ENCODE data around the gene OGG1. TPM values are rescaled to one million over a fixed set of nuclear protein-coding genes. Genes with fewer than 3 reads are reported as not detected.
A peak's percentile ranks its signal among the peaks of the same experiment; 100 is the strongest.

Gene OGG1
- total and polyA plus RNA-seq, 9 of the 15 experiments (the other 6 are each of a cell fraction or from before 2014, with no cell fraction given) = 6.6 to 33.0 (median 24.4) TPM

GRCh38 chr3:9792405-9793160 lies 42.8 kb downstream of the OGG1 start, which contains the start of the genes ARPC4 and TADA3 (continued):
- TF ChIP-seq AFF4 (CRISPR knock-in tag; IDR thresholded peaks at IDR 0.05) = no peak; the same call in 1 of the 2 replicates
- no peak for TF ChIP-seq FOS (IDR thresholded peaks at IDR 0.05; ENCODE audit: extremely low read depth, insufficient read length)
- peak; percentile 89 for TF ChIP-seq SPI1 (IDR thresholded peaks at IDR 0.05; ENCODE audit: borderline replicate concordance, low read depth, low read length)
- no peak for TF ChIP-seq MCM5 (IDR thresholded peaks at IDR 0.05; ENCODE audit: low read depth)
- TF ChIP-seq RBM17 (IDR thresholded peaks at IDR 0.05; ENCODE audit: borderline replicate concordance, low read depth, low read length) = no peak
- no peak for TF ChIP-seq ZNF551 (CRISPR knock-in tag; IDR thresholded peaks at IDR 0.05)
- TF ChIP-seq TCF3 (CRISPR knock-in tag; IDR thresholded peaks at IDR 0.05) = no peak
- TF ChIP-seq SMAD3 (CRISPR knock-in tag; conservative IDR thresholded peaks at IDR 0.05) = peak; percentile 73
- no peak for TF ChIP-seq TRIM24 (IDR thresholded peaks at IDR 0.05)
- TF ChIP-seq RBM34 (IDR thresholded peaks at IDR 0.05; ENCODE audit: borderline replicate concordance, insufficient read depth, low read length) = no peak
- TF ChIP-seq HMG20A (CRISPR knock-in tag; conservative IDR thresholded peaks at IDR 0.05) = no peak; the same call in 1 of the 2 replicates
- no peak for TF ChIP-seq ZNF24 (IDR thresholded peaks at IDR 0.05)
- no peak for TF ChIP-seq MEIS2 (IDR thresholded peaks at IDR 0.05; ENCODE audit: partially characterized antibody)
- peak; percentile 43; the same call in 1 of the 2 replicates for TF ChIP-seq ZNF134 (CRISPR knock-in tag; conservative IDR thresholded peaks at IDR 0.05)
- no peak for TF ChIP-seq ZNF23 (CRISPR knock-in tag; IDR thresholded peaks at IDR 0.05)
- no peak for TF ChIP-seq ZNF311 (CRISPR knock-in tag; IDR thresholded peaks at IDR 0.05)
- peak; percentile 55; the same call in 1 of the 2 replicates for TF ChIP-seq GATAD2B (IDR thresholded peaks at IDR 0.05; ENCODE audit: borderline replicate concordance)
- TF ChIP-seq ZBED1 (IDR thresholded peaks at IDR 0.05) = no peak
- TF ChIP-seq FOXK1 (CRISPR knock-in tag; IDR thresholded peaks at IDR 0.05; ENCODE audit: borderline replicate concordance) = no peak
- no peak for TF ChIP-seq GTF3C2 (IDR thresholded peaks at IDR 0.05; ENCODE audit: borderline replicate concordance, extremely low read depth, insufficient read length)
- peak; percentile 39 for TF ChIP-seq RB1 (IDR thresholded peaks at IDR 0.05; ENCODE audit: low read depth)
- no peak for TF ChIP-seq XRCC4 (IDR thresholded peaks at IDR 0.05; ENCODE audit: extremely low read depth, insufficient read depth, insufficient read length)
